Colonic mucosa (tissue), 4 donors: ENCODE data around the gene MYADM. TPM values are rescaled to one million over a fixed set of nuclear protein-coding genes. Genes with fewer than 3 reads are reported as not detected.

Experiments used
- DNase-seq: peaks from one replicate; pipeline ENCODE4 v3.0.0-alpha.2; 2020
- H3K27ac ChIP-seq: fragments of 200-600 bp; one replicate; pipeline ENCODE4 v1.8.0; 2021
- H3K27me3 ChIP-seq: fragments of 200-600 bp; one replicate; pipeline ENCODE4 v1.8.0; 2021
- H3K36me3 ChIP-seq: fragments of 200-600 bp; one replicate; pipeline ENCODE4 v1.8.0; 2021
- H3K4me1 ChIP-seq: fragments of 200-600 bp; one replicate; pipeline ENCODE4 v1.8.0; 2021; ENCODE audit warnings: mild to moderate bottlenecking
- H3K4me3 ChIP-seq: fragments of 200-600 bp; one replicate; pipeline ENCODE4 v1.8.0; 2021
- H3K9ac ChIP-seq, 2 donors: one replicate each; pipeline ENCODE4 v1.7.0; 2013; ENCODE audit warnings: control low read depth in 2 of 2, low read depth in 2 of 2, low read length in 2 of 2
- H3K9me3 ChIP-seq: fragments of 200-600 bp; one replicate; pipeline ENCODE4 v1.8.0; 2021
- intact Hi-C: fragments of 100-400 bp; cut with DNase I; formaldehyde crosslinking; loops from one replicate; pipeline ENCODE4 v1.14.1; 2022
- total RNA-seq, 2 donors: library from RNA; stranded (reverse); fragmentation: NEBNext Ultra II Directional in 1 of 2; extraction: Animal tissue kit (Norgen Biotek cat#: 25700) in 1 of 2; gene quantifications; one replicate each; pipeline ENCODE4 v1.2.1, GENCODE V29; 2021
- TF ChIP-seq, protein P1 (sequence below): fragments of 200-600 bp; IDR thresholded peaks from one replicate; pipeline ENCODE4 v1.8.0; 2022; ENCODE audit warnings: antibody characterized with exemption, mild to moderate bottlenecking
- donor health status: healthy.
- donor health status: DM: no; HTN: no; CAD: no.
- donor health status: DM: no; HTN: no; CAD: no.

The MYADM gene
- total RNA-seq, 2 donors from 2014 or later: 80.5 to 110 TPM

DNA sequence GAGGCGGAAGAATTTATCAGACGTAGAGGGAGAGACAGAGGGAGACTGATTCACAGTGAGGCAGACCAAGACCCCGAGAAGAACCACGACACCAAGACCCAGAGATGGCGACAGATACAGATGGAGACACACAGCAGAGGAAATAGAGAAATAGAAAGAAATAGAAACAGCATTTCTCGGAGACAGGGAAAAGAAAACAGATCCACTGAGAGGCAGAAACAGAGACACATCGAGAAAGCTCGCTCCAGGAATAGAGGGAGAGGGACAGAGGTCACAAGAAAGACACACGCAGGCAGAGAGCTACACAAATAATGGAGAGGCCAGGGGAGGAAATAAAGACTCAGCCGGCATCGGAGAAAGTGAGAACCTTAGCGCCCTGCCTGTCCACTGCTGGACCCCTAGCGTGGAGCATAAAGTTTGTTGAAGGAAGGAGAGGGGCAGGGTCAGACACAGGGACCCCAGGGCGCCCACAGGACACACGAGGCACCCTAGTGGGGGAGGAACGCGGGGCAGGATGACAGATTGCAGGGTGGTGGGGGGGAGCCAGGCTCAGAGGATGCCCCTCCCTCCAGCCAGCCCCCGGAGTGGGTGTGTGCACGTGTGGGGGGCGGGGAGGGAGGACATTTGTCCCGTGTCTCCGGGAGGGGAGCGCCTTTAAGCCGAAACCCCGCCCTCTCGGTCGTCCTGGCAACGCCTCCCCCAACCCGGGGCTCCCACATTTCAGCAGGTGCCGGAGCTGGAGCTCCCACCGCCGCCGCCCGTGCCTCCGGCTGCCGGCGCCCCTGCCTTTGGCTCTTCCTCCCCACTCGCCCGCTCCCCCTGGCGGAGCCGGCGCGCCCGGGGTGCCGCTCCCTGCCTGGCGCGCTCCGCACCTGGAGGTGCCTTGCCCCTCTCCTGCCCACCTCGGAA is 14.1 kb downstream of the MYADM start, which contains the start of gene PRKCG:
Gene PRKCG, plus strand, starts transcription at position 716 of the 909 bp plus-strand sequence. CDS start 298 bp downstream, outside the sequence.
- peaks cover 31% of the 10 kb centered on the region for H3K27me3 ChIP-seq
- TF ChIP-seq, protein P1, sequence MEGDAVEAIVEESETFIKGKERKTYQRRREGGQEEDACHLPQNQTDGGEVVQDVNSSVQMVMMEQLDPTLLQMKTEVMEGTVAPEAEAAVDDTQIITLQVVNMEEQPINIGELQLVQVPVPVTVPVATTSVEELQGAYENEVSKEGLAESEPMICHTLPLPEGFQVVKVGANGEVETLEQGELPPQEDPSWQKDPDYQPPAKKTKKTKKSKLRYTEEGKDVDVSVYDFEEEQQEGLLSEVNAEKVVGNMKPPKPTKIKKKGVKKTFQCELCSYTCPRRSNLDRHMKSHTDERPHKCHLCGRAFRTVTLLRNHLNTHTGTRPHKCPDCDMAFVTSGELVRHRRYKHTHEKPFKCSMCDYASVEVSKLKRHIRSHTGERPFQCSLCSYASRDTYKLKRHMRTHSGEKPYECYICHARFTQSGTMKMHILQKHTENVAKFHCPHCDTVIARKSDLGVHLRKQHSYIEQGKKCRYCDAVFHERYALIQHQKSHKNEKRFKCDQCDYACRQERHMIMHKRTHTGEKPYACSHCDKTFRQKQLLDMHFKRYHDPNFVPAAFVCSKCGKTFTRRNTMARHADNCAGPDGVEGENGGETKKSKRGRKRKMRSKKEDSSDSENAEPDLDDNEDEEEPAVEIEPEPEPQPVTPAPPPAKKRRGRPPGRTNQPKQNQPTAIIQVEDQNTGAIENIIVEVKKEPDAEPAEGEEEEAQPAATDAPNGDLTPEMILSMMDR: peak; percentile 57
- H3K27ac ChIP-seq: no peak within 1 kb of the TSS
- DNase-seq: peak; percentile 52
- no peaks in the 10 kb centered on the region for H3K36me3 ChIP-seq
- H3K9ac ChIP-seq: peak within 1 kb of the TSS in 1 of 2 donors; percentile 55
- intact Hi-C loops: loop anchor here (5.0 kb wide), 1 partner anchor 34 kb away; no protein-coding TSS in a partner anchor
- H3K9me3 ChIP-seq: no peaks in the 10 kb centered on the region
- H3K4me1 ChIP-seq: peaks cover 6% of the 10 kb centered on the region
- H3K4me3 ChIP-seq: peak within 1 kb of the TSS; percentile 27

DNA sequence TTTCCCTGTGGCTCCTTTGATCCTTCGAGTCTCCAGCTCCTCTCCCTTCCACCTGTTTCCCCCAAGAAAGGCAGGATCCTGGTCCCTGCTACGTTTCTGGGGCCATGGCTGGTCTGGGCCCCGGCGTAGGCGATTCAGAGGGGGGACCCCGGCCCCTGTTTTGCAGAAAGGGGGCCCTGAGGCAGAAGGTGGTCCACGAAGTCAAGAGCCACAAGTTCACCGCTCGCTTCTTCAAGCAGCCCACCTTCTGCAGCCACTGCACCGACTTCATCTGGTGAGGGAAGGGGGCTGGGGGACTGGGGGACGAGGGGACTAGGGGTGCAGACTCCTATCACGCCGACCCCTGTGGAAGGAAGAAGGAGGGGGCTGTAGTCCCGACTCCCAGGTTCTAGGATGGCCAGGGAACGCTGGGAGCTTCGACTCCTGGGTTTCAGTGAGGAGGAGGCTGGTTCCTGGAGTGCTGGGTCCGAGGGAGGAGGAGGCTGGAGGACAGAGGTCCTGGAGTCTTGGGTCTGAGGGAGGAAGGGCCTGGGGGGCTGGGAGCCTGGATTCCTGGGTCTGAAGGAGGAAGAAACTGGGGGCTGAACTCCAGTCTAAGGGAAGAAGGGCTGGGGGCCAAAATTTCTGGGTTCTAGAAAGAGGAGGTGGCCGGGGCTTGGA is 14.8 kb downstream of the MYADM start:
- intact Hi-C loops: loop anchor here (5.0 kb wide), 1 partner anchor 35 kb away; no protein-coding TSS in a partner anchor
- peaks cover 31% of the 10 kb centered on the region for H3K27me3 ChIP-seq
- no peaks in the 10 kb centered on the region for H3K36me3 ChIP-seq
- no peak overlapping the region for H3K27ac ChIP-seq
- no peak overlapping the region for H3K9ac ChIP-seq
- peak overlapping the region; percentile 27 for H3K4me3 ChIP-seq
- TF ChIP-seq, protein P1: peak; percentile 9
- H3K4me1 ChIP-seq: peaks cover 6% of the 10 kb centered on the region
- no peaks in the 10 kb centered on the region for H3K9me3 ChIP-seq
- no peak for DNase-seq

DNA sequence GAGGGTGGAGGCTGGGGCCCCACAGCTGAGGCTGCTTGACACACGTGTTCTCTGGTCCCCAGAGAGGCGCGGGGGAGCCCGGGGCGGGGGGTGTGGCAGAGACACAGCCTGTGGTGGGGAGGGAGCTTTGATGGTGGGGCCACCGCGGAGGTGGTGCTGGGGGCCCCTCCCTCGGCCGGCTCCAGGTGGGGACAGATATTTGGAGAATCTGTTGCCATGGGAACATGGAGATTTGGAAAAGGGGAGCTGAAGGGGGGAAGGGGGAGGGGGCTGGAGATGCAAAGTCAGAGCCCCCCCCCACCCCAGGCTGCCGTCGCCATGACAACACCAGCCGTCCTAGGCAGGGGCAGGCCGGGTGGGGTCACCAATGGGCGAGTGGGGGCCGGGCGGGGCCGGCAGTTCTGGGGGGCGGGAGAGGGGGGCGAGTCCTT is 15.6 kb downstream of the MYADM start:
- TF ChIP-seq, protein P1: no peak

DNA sequence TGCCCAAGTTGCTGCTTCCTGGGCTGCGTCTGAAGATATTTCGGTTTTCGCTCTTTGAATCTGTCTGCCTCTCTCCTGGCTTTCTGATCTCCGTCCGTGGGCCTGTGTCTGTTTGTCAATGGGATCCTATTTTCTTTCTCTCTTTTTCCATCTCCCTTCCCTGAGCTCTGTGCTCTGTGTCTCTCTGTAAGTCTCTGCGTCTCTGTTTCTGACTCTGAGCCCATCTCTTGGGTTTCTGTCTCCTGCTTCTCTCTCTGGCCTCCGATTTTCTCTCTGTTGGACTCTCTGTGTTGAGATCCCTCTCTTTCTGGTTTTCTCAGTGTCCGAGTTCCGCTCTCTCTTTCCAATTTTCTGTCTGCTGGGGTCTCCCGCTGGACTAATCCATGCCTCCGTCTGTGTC is 16.1 kb downstream of the MYADM start:
- no peak overlapping the region for H3K9ac ChIP-seq
- no peak for DNase-seq
- intact Hi-C loops: loop anchor here (5.0 kb wide), 1 partner anchor 36 kb away; no protein-coding TSS in a partner anchor
- TF ChIP-seq, protein P1: no peak
- peaks cover 31% of the 10 kb centered on the region for H3K27me3 ChIP-seq
- no peaks in the 10 kb centered on the region for H3K9me3 ChIP-seq
- H3K27ac ChIP-seq: no peak overlapping the region
- H3K36me3 ChIP-seq: no peaks in the 10 kb centered on the region
- H3K4me1 ChIP-seq: peaks cover 6% of the 10 kb centered on the region
- H3K4me3 ChIP-seq: no peak overlapping the region

More for the DNA sequence above, 15.6 kb downstream of the MYADM start:
- no peak overlapping the region for H3K4me3 ChIP-seq
- H3K27me3 ChIP-seq: peaks cover 31% of the 10 kb centered on the region
- intact Hi-C loops: loop anchor here (5.0 kb wide), 1 partner anchor 36 kb away; no protein-coding TSS in a partner anchor
- no peaks in the 10 kb centered on the region for H3K9me3 ChIP-seq
- H3K36me3 ChIP-seq: no peaks in the 10 kb centered on the region
- DNase-seq: no peak
- no peak overlapping the region for H3K27ac ChIP-seq
- peaks cover 6% of the 10 kb centered on the region for H3K4me1 ChIP-seq
- no peak overlapping the region for H3K9ac ChIP-seq

DNA sequence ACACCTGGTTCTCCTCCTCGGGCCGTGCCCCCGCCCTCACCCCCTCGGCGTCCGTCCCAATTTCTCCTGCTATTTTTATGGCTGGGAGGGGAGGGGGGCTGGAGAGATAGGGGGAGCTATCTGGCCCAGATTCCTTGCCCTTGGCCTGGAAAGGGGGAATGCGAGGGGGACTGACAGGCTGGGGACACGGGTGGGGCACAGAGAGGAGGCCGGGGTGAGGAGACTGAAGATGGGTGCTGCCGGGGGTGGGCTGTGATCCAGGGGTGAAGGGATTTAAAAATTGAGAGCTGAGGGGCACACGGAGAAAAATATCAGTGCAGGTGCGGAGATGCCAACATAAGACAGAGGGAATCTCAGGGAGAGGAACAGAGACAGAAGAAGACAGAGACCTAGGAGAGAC is 16.6 kb downstream of the MYADM start:
- TF ChIP-seq, protein P1: no peak
- no peak for DNase-seq
- H3K4me1 ChIP-seq: peaks cover 6% of the 10 kb centered on the region
- no peaks in the 10 kb centered on the region for H3K36me3 ChIP-seq
- no peak overlapping the region for H3K4me3 ChIP-seq
- no peak overlapping the region for H3K9ac ChIP-seq
- no peaks in the 10 kb centered on the region for H3K9me3 ChIP-seq
- H3K27me3 ChIP-seq: peaks cover 31% of the 10 kb centered on the region
- H3K27ac ChIP-seq: no peak overlapping the region
- intact Hi-C loops: loop anchor here (5.0 kb wide), 1 partner anchor 37 kb away; no protein-coding TSS in a partner anchor
